GM18505 (cell line): ENCODE measurements around the gene CCDC92.

ENCODE experiments used
- ATAC-seq: cut with Tn5 transposase; IDR thresholded peaks from one replicate; pipeline ENCODE4 v1.9.1; 2021; ENCODE audit not compliant: unreplicated experiment
- POLR2A ChIP-seq: IDR thresholded peaks from 4 replicates; pipeline ENCODE4 v1.6.1; 2011; ENCODE audit warnings: borderline replicate concordance; ENCODE audit not compliant: insufficient read depth, insufficient read length; ENCODE audit errors: extremely low read depth

The CCDC92 gene

DNA sequence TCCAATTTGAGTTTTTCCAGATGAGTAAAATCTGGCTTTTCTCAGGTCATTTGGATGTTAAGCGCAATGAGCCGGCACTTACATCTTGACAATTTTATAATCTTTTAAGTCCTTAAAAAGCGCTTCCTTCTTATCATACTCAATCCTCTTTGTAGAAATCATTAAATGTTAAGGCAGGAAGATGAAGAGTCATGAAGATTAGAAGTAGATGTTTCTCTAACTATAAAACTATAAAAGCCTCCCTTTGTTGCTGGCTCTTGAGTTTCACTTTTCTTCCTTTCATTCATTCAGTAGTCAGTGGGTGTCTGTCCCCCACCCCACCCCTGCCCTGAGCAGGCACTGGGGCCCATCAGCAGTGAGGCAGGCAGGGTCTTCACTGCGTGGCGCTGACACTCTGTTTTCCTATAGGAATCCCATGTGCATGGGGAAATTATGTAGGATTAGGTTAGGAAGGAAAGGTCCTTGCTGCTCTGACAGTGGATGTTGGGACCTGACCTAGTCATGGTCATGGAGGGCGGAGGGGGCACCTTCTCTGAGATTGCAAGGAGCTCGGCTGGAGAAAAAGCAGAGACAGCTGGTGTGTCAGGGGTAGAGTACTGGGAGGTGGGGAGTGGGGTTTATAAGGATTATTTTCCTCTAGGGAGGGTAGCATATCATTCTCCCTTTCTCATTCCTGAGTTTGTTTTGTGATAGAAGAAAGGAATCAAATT, 65.8 kb downstream of the CCDC92 start:
- no peak for TF ChIP-seq POLR2A
- ATAC-seq = no peak

DNA sequence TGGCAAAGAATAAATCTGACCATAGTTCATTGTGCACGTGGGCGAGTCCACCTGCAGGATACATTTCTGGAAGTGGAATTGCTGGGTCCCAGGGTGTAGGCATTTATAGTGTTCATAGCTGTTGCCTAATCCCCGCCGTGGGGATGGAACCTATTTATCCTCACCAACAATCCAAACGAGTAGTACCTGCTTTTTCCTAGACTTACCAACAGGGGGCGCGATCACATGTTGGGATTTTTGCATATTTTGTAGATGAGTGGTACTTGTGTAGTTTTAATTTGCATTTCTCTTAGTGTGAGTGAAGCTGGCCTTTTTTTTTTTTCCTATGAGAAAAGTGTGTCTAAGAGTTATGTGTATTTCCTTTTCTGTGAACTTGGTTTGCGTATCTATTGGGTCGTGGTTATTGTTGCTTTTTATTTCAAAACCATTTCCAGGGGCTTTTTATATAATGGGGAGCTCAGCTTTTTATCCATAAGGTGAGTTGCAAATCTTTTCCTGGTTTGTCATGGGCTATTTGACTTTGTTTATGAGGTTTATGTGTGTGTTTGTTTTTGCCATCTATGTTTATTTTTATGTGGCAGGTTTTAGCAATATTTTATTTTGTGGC, 67.2 kb downstream of the CCDC92 start:
- TF ChIP-seq POLR2A = no peak
- ATAC-seq = no peak

DNA sequence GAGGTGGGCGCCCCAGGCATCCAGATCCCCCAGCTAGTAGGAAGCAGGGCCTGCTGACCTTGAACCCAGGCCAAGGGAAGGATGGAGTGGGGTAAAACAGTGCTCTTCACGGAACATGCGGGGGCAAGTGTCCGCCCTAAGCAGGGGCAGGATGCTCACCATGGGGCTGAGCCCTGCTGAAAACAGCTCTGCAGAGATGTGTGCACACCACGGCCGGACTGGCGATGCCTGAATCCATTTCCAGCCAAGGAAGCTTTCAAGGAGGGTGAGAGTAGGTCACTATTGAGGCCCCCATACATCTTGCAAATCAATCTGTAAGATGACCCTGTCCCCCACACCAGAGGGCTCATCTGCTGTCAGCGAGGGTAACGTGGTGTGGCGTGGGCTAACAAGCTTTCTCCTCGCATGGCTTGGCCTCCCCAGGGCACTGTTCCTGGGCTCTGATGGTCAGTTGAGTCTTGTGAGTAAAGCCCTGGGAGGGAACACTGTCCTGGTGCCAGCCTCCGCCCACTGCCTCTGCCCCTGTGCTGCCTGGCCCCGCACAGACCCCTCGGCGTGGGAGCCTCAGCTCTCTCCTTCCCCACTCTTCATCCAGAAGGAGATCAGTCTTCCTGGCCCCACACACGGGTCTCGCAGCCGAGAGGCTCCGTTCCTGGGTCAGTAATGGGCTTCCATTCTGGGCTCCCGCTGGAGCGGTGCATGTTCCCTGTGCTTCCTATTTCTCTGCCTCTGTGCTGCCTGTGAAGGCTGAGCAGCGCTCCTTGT, 69.1 kb downstream of the CCDC92 start:
- no peak for TF ChIP-seq POLR2A
- no peak for ATAC-seq

DNA sequence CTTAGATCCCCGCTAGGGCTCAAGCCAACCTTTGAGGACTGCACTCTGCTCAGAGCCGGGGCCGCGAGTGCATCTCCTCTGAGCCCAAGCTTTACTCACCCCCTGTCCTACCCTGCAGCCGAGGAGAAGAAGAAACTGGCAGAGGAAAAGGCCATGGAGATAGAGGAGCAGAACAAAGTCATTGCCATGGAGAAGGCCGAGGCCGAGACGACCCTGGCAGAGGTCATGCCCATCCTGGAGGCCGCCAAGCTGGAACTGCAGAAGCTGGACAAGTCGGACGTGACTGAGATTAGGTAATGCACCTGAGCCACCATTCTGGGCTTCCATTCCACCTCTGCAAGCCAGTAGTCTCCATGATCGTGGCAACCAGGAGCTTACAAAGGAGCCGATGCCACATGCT, 69.8 kb downstream of the CCDC92 start:
- ATAC-seq = no peak
- TF ChIP-seq POLR2A = no peak

DNA sequence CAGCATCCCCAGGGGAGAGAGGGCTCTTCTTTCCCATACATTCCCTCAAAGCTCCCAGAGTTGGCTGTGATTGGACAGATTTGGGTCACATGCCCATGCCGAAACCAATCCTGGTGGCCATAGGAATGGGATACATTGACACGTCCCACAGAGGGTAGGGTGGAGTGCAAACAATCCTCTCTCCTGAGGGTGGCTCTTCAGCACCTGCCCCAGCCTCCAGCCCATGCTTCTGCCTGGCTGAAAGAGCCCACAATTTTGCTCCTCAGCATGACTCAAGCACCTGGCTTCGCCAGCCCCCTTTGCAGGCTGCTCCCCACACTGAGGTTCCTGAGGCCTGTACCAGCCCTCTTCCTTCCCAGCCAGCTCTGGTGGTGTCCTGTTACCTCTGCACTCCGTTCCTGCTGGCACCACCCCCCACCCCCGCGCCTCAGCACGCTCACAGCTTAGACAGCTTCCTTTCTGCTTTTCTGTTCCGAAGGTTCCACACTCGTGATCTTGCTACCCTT, 71.7 kb downstream of the CCDC92 start:
- ATAC-seq = no peak
- no peak for TF ChIP-seq POLR2A

DNA sequence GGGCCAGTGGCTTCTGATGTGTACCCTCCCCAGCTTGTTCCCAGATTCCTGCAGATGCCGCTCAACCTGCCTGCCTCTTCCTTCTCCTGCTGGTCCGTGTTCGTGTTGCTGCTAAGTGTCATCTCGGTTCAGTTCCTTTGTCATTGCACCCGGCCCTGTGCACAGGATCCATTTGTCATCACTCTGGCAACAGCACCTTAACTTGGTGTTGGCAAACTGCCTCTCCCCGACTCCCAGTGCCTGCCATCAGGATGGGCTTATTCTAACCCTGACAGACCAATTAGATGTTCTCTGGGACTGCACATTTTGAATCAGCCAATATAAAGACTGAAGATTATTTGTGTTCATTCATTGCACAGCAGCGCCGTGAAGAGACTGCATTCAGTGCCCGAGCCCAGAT, 73.3 kb downstream of the CCDC92 start:
- TF ChIP-seq POLR2A = no peak
- ATAC-seq = no peak

DNA sequence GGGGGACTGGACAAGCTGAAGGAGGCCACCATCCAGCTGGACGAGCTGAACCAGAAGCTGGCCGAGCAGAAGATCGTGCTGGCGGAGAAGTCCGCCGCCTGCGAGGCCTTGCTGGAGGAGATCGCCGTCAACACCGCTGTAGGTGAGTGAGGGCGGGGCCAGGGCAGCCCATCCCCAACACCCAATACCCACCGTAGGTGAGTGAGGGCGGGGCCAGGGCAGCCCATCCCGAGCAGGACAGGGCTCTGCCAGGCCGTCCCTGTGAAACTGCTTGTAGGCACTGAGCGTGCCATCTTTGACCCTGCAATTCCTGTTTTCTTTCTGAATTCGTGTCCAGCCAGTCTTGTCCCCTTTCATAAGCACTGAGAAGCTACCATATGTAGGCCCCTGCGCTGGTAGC, 74.0 kb downstream of the CCDC92 start:
- no peak for ATAC-seq
- no peak for TF ChIP-seq POLR2A

DNA sequence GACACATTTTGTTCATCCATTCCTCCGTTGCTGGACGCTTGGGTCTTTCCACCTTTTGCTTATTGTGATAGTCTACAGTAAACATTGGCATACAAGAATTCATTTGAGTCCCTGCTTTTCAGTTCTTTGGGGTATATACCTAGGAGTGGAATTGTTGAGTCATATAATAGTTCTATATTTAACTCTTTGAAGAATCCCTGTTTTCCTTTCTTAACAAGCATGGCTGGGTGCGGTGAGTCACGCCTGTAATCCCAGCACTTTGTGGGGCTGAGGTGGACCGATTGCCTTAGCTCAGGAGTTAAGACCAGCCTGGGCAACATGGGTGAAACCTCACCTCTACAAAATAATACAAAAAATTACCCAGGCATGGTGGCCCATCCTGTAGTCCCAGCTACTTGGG, 75.4 kb downstream of the CCDC92 start:
- ATAC-seq = no peak
- no peak for TF ChIP-seq POLR2A

DNA sequence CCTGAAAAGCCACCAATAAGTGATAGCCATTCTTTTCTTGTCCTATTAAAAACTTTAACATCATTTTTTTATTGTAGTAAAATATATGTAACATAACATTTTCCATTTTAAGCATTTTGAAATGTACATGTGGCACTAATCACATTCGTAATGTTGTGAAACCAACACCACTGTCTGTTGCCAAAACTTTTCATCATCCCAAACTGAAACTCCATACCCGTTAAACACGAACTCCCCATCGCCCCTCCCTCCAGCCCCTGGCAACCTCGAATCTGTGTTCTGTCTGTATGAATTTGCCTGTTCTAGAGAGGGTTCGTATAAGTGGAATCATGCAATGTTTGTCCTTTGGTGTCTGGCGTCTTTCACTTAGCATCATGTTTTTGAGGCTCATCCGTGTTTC, 75.9 kb downstream of the CCDC92 start:
- no peak for TF ChIP-seq POLR2A
- no peak for ATAC-seq

DNA sequence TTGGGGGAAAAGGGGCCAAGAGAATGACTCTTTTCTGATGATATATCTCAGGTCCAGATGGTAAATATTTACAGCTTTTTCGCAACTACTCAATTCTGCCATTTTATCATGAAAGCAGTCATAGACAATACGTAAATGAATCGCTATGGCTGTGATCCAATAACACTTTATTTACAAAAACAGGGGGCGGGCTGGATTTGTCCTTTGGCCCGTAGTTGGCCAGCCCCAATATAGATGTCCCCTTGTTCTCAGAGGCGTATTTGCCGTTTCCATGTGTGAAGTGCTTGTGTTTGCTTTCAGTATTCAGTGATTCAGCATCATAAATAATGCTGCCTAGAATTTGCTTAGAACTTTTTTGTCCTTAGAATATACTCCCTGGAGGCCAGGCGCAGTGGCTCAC, 77.2 kb downstream of the CCDC92 start:
- no peak for TF ChIP-seq POLR2A
- ATAC-seq = no peak

DNA sequence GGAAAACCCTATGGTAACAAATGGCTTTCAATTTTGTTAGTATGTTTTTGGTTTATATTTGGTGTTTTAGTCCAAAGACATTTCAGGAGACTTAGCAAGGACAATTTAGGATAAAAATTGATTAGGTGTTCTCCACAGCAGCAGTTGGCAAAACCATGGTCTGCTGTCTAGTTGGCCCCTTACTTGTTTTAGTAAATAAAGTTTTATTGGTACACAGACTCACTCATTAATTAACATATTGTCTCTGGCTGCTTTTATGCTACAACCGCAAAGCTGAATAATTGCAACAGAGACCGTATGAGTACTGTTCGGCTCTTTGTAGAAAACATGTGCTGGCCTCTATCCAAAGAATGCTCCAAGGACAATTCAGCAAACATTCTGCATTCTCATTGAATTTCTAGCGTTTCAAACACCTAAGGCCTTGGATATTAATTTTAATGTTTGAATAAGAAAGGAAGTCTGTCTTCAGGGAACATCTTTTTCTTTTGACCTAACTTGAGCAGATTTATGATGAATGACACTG, 77.7 kb downstream of the CCDC92 start:
- TF ChIP-seq POLR2A = no peak
- ATAC-seq = no peak

DNA sequence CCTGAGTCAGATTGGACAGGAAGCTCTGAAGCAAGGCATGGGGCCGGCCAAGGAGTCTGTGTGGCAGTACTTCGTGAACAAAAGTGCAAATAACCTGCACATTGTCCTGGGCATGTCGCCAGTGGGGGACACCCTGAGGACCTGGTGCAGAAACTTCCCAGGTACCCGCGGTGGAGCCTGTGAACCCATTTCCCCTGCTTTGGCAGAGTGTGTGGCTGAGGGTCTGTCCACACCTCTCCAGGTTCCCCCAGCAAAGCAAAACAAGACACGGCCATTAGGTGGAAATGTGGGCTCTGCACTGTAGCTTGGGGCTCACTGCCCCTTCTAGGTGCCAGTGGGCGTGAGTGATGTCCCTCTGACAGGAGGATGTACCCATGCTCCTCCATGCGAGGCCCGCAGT, 79.4 kb downstream of the CCDC92 start:
- ATAC-seq = no peak
- no peak for TF ChIP-seq POLR2A

DNA sequence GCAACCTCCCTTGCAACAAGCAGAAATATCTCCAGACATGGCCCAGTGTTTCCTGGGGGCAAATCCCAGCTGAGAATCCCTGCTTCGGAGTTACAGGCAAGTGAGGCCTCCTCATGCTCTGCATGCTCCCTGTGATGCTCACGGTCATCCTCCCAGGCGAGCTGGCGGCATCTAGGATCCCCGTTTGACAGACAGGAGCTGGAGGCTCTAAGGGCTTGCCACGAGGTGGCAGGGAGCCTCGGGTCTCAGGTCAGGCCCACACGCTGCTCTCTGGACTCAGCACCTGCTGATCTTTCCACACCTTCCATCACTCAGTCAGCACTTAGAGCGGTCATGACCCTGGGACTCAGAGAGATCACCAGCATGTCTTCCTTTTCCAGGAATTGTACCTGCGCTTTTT, 79.8 kb downstream of the CCDC92 start:
- no peak for TF ChIP-seq POLR2A
- no peak for ATAC-seq
